NCI-H748 treated with DMSO at 0.1 percent for 48 hours (cell line): ENCODE data around the gene WHRN.

Experiments used
- DNase-seq: peaks from one replicate; lab custom pipeline; 2025; lab: John Stamatoyannopoulos, UW

Gene WHRN

DNA sequence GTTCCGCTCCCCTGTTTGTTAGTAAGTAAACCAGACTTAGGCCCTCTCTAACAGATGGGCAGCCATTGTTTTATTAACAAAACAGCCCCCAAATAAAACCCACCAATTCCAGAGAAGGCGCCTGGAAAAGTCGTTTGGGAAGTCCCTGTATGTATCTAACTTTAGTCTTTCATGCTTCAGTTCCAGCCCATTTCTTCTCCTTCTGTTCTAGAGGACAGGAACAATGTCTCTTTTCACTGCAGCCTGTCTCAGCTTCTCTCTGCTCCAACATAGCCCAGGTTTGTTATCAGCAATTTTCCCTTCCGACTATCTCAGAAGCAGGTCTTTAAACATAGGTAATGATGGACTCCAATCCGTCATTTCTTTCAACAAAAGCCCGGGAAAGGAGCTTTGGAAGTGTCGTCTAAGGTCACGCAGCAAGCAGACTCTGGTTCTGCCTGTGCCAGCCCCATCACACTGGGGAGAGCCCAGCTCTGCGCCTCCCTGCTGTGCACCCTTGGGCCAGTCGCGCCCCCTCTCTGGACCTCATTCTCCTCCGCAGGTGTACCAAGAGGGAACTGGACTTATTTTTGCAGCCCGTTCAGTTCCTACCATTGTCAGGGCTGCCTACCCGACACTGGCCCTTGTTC, 107.9 kb downstream of the WHRN start:
- DNase-seq = no peak

DNA sequence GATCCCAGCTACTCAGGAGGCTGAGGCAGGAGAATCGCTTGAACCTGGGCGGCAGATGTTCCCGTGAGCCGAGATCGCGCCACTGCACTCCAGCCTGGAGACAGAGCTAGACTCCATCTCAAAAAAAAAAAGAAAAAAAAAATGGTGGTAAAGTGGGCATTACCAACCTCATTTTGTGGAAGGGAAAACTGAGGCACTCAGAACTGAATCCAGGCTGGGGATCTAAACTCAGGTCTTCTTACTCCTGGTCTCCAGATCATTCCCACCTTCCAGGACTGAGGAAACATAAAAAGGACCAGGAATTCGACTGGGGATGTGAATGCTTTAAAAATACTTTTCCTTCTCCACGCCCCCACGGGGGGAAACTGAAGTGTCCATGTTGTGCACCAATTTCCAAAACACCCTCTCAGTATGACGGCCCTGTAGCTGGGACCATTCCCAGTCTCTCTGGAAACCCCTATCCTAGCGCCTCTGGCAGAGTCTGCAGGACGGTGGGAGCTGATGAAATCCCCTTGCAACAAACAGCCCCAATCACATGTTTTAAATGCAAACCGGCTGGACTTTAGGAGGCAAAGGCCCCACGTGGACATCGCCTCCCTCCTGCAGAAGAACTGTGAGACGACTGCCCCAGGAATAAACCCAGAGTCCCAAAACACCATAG, 108.6 kb downstream of the WHRN start:
- DNase-seq = no peak

DNA sequence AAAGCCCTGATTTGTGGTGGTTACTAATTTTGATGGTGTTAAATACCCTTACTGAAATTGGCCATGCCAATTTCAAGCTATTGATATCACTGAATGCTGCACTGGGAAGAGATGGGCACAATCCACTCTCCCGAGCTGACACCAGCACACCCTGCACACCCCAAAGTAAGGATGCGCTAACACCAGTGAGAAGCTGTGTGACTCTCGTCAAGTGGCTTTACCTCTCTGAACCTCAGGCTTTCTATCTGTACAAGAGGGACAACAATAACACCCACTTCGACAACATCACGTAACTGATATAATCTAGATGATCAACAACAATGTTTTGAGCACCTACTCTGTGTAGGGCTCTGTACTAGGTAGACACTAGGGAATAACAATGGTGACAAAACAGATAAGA, 109.5 kb downstream of the WHRN start:
- DNase-seq = no peak

DNA sequence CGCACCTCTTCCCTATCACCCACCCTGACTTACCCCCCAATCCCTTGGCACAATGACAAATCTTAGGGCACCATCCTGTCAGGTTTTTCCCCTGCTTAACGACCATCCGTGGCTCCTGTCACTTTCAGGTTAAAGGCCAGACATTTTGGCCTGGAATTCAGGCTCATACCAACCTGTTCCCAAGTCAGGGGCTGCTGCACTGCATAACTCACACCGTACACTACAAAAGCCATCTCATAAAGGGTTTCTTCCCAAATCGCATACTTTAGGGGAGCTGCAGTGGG, 110.0 kb downstream of the WHRN start:
- no peak for DNase-seq

DNA sequence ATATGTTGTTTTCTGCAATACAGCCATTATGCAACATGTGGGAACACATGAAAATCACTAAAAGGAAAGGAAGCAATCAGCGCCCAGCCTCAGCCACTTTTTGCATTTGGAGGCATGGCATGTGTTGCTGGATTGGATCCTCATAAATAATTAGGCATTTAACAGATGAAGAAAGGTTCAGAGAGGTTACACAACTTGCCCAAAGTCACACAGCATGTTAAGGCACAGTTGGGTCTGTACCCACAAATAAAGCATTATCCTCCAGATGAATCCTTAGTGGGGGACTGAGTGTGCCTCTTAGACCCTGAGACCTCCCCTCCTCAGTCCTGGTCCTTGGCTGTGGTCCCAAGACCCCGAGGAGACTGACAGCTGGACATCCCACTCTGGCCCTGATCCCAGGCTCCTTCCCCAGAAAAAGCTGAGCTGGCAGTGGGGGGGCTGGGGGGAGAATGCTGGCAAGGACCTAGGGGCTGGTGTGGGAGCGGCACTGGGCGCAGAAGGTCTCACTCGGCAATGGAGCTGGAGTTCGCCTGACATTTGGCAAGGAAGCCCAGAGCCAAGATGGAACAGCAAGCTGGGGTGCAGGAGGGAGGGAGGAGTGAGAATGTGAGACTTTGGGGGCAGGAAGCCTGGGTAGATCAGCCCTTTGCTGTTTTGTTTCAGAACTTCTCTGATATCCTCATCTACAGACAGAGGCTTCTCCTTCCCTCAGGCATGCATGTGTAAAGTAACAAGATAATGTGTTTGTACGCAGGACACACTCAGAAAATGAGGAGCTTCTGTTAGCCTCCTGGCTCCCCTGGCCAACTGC, 110.5 kb downstream of the WHRN start:
- no peak for DNase-seq

DNA sequence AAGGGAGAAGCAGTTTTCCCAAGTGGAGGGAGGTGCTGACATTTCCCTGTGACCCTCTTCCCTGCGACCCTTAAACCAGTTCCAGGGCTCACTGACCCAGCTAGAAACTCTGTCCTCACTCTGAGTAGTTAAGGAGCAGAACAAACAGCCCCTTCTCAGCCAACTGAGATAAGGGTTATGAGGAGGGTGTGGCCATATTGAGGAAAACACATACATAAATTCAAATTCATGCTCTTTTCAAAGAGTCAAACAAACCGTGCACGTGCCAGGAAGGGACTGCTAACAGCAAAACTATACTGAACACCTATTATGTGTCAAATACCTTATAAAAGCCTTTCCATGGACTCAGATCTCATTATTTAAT, 112.5 kb downstream of the WHRN start:
- DNase-seq = no peak

DNA sequence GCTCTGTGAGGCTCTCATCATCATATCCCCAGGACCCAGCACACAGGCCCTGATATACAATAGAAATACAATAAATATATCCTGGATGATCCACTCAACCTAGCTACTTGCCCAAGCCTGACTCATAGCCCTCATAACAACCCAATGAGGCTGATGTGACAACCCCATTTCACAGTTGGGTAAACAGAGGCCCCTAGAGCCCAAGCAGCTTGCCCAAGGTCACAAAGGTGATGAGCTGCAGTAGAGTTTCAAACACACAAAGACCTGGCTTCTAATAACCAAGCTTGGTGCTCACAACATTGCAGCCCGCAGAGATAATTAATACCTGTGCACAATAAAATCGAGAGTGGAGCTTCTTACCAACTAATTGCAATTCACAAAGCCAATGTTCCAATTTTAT, 114.3 kb downstream of the WHRN start:
- peak; percentile 38 for DNase-seq

DNA sequence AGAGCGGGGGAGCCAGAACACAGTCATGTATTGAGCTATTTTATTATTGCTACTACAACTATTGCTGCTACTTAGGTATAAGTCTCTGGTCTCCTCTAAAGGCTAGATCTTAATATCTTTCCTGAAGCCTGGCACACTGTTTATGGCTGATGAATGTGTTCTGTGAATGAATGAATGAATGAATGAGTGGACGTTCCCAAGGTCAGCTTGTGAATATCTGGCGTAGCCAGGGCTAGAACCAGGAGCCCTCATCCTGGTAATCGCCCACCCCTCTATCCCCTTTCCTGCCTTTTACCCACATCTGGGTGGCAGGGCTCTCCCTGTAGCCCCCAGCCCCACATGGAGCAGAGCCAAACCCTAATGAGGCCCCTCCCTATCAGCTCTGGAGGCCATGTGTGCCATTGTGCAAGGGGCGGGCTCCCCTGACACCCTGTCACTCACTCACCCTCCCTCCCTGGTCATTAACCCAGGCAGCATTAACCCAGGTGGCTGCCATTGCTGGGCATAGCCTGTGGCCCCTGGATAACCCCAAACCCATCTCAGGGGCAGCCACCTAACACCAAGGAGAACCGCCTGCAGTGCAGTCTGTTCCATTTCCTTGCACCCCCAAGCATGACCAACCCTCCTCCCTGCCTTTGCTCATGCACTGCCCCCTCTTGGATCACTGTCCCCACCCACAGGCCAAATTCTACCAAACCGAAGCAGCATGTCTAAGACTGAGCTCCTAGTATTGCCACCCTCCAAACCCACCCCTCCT, 115.5 kb downstream of the WHRN start:
- no peak for DNase-seq

DNA sequence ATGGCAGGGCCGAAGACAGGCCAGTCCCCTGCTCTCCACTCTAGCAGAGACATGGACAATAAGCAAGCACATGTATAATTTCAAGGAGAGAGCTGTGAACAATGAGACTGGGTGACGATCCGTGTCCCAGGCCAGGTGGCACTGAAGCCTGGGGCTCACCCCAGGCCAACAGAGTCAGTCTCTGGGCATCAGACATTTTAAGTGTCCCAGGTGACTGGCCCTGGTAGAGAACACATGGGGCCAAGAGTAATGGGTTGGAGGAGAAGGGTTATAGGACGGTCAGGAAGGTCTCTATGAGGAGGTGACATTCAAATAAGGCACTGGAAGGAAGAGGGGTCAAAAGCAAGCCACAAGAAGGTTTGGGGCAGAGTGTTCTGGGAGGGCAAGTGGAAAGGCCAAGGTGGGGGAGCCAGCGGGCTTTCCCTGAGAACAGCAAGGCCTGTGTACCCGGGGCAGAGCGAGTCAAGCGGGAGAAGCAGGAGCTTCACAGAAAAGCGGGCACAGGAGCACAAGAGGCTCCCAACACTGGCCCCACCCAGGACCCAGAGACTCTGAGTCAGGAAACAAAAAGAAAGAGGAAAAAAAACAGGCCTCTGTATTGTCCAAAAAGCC, 116.4 kb downstream of the WHRN start:
- no peak for DNase-seq

DNA sequence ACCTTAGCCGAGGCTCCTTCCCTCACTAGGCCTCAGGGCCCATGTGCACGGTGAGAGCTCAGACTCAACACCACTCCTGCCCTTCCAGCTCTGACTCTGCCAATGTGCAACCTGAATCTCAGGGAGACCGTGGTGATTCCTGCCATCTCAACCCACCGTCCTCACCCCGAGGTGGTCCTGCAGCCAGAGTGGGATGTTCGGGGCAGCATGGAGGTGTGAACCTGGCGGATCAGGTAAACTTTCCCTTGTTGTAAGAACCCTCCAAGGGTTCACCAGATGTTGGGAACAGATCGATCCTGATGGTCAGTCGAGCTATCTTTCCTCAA, 117.0 kb downstream of the WHRN start:
- DNase-seq = no peak

DNA sequence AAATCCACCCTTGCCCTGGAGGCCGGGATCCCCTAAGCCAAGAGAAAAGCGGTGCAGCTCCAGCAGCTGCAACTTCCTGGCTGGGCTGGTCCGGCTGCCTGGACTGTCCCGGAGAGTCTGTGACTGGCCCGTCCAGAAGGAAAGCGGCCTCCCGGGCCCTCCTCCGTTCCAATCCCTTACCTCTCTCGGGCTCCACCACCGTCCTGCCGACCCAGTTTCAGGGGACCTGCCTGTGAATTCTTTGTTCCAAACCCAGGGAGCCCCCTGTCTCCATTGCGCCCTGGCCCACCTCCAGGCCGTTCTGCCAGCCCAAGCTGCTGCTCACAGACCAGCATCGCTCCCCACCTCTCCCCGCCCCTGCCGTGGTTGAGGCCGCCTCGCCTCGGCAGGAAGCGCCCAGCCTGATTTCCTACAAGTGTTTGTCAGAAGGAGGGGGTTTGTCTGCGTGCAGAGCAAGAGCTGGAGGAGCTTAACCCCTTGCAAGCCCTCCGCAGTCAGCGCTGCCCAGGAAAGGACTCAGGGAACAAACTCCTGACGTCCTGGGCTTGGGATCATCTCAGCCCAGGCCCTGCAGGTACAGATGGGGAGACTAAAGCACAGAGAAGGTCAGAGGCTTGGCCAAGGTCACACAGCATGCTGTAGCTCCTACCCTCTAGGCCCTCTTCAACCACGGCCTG, 117.5 kb downstream of the WHRN start, which contains the start of gene AKNA:
Gene AKNA (minus strand): TSS at position 303 of the 677 bp plus-strand sequence. CDS start 6,649 bp downstream, outside the sequence.
- DNase-seq = no peak

DNA sequence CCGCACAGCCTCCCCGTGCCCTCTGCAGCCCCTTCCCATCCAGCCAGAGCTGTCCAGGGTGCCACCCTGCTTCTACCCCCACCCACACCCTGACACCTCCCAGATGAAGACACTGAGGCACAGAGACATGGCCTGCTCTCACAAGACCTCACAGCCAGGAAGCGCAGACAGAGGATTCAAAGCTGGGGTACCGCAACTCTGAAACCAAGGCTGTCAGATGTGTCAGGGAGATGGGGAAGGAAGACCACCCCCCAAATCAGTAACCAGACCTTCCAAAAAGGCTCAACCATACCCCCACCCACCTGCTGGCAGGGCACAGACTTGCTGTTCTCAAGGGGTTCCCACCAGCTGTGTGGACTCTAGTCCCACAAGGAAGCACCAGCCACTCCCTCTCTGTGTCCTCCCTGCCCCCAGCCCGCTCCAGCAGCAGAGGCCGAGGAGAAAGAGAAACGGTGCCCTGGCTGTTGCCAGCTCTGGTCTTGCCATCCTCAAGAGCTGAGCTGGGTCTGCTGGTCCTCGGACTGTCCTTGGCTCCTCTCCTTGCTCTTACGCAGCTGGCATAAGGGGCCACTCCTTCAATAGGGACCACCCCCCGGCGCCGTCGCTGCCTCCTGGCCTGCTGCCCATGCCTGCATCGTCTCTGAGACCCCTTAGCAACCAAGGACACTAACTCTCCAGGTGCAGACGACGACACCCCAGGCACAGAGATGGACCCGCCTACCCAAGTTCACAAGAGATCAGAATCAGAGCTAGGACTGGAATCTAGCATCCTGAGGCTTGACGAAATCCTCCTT, 118.2 kb downstream of the WHRN start:
- DNase-seq = no peak

DNA sequence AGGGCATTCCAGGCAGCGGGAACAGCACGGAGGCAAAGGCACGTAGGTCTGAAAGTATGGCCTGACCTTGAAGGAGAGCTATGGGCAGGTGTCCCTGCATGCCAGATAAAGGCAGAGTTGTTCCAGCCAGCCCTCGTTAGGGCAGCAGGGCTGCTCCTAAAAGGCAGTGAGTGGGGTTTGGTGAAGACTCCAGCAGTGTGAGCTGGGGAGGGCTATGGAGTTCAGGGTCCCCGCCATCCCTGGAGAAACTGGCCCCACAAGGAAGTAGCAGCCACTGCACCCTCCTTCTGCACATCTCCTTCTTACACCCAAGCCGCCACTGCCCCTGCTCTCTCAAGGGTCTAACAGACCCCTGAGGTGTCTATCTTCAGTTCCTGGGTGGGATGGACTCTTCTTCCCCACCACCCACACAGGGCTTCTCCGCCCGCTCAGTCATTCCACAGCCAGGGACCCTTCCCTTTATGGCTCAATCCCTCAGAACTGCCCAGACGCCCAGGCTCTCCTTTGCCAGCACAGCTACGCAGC, 118.8 kb downstream of the WHRN start:
- no peak for DNase-seq

DNA sequence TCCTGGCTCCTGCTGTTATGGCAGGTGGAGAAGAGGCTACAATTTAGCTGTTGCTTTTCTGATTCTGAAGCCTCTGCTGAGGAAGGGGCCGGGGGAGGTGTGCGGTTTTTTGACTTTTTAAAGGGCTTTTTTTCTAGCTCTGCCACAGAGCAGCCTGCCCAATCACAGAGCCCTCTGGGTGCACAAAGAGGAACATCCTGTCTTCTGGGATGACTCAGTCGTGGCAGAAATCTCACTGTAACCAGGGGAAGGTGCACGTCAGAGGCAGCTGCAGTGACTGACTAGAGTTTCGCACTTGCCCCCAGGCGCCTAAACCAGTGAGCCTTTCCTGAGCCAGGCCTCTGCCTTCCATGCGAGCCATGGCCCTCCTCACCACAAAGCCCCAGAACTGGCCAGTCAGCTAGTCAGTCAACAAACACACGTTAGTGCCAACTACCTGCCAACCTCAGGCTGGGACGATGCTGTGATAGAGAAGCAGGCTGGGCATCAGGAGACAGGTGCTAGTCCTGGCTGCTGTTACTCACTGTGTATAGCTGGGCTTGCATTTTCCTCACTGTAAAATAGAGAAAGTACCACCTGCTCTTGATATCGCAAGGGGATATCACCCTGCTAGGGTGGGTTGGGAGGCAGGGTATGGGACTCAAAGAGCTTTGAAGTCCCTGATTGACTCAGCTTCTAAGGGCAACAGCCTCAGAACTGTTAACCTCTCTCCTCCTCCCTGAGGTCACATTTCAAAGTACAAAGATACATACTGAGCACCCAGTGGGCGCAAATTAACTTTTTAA, 119.7 kb downstream of the WHRN start:
- DNase-seq = no peak

DNA sequence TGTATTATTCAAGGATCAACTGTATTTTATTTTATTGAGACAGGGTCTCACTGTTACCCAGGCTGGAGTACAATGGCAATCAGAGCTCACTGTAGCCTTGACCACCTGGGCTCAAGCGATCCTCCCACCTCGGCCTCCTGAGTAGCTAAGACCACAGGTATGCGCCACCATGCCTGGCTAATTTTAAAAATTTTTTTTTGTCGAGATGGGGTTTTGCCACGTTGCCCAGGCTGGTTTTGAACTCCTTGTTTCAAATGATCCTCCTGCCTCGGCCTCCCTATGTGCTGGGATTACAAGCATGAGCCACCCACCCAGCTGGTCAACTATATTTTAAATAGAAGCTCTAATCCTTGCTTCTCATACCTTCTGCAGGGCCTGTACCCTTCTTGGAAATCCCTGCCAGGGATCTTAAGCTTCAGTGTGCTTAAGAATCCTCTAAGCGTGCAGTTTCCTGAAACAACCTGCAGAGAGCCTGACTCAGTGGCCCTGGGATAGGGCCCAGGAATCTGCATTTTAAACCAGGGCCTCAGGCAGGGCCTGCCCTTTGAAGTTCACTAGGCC, 120.4 kb downstream of the WHRN start:
- DNase-seq = no peak

DNA sequence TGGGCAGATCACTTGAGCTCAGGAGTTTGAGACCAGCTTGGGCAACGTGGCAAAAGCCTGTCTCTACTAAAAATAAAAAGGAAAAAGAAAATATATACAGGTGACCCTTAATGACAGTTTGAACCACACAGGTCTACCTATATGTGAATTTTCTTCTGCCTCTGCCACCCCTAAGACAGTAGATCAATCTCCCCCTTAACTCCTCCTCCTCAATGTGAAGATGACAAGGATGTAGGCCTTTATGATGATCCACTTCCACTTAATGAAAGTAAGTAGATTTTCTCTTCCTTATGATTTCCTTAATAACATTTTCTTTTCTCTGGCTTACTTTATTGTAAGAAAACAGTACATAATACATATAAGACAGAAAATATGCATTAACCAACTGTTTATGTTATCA, 120.9 kb downstream of the WHRN start:
- no peak for DNase-seq

DNA sequence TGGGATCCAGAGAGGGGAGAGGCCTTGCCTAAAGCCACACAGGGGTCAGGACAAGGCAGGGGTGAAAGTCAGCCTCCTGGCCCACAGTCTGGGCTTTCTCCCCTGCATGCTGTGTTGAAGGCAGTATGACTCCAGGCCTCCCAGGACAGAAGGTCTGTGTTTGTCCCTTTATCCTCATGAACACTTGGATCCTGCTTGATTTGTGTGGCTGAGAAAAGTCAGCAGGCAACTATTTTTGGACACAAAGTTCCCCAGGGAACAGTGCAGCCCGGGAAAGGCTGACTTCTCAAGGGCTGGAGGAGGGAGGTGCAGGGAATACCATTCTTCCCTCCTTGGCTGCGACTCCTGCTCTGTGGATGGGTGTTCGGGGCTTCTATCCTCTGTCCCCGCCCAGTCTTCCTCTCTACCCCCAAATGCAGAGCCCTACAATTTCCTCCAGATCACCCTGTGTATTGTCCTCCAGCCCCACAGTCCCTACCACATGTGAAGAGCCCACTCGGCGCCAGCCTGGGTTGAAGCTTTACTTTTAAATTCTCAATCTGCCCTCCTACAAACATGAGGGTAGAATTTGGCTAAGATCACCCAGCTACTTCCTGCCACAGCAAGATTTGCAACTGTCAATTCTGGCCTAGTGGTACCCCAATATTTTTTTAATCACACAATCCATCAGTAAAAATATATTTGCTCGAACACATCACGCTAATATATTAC, 121.6 kb downstream of the WHRN start:
- DNase-seq = no peak

DNA sequence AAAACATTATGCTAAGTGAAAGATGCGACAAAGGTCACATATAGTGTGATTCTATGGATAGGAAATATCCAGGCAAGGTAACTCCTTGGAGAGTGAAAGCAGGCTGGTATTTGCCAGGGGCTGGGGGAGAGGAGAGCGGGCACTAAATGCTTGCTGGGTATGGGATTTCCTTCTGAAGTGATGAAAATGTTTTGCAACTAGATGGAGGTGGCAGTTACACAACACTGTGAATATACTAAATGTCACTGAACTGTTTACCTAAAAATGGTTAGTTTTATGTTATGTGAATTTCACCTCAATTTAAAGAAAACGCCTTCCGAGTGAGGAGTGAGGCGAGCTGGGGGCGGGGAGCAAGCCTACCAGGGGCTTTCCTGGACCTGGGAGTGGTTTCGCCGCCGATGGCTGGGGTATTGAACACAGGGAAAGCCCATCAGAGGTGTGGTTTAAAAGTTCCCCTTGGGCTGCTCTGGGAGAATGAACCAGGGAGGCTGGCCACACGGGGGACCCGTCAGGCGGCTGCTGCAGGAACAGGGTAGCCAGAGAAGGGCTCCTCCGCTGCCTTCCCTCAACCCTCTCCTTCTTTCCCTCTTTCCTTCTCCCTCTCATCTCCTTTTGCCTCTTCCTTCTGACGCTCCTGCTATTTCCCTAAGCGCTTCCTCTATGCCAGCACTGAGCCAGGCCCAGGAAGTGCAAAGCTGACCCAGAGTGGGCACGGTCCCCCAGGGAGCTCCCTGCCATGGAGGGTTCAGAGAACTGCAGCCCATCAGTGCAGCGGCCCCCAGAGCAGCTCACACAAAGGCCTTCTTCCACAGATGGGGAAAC, 122.4 kb downstream of the WHRN start:
- DNase-seq = no peak
